HG03460 (cell line): ENCODE measurements around the gene SLC25A47.
"Not testable (repeated sequence)": the region's sequence is repeated elsewhere in the genome, so short reads cannot be mapped to it uniquely, and the experiment has no call there.

Source experiments
- ATAC-seq: cut with Tn5 transposase; IDR thresholded peaks from one replicate; pipeline ENCODE4 v1.9.1; 2021; ENCODE audit not compliant: unreplicated experiment

Gene SLC25A47

DNA sequence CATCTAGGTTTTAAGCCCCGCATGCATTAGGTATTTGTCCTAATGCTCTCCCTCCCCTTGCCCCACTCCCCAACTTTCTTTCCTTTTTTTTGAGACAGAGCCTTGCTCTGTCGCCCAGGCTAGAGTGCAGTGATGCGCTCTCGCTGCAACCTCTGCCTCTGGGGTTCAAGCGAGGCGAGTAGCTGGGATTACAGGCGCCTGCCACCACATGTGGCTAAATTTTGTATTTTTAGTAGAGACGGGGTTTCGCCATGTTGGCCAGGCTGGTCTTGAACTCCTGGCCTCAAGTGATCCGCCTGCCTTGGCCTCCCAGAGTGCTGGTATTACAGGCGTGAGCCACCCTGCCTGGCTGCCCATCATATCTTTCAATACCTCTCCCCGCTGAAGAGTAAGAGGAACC lies 19.7 kb downstream of the SLC25A47 start:
- ATAC-seq: not testable (repeated sequence)

DNA sequence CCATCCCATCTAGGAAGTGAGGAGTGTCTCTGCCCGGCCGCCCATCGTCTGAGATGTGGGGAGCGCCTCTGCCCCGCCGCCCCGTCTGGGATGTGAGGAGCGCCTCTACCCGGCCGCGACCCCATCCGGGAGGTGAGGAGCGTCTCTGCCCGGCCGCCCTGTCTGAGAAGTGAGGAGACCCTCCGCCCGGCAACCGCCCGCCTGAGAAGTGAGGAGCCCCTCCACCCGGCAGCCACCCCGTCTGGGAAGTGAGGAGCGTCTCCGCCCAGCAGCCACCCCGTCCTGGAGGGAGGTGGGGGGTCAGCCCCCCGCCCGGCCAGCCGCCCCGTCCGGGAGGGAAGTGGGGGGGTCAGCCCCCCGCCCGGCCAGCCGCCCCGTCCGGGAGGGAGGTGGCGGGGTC lies 21.5 kb downstream of the SLC25A47 start:
- not testable (repeated sequence) for ATAC-seq

DNA sequence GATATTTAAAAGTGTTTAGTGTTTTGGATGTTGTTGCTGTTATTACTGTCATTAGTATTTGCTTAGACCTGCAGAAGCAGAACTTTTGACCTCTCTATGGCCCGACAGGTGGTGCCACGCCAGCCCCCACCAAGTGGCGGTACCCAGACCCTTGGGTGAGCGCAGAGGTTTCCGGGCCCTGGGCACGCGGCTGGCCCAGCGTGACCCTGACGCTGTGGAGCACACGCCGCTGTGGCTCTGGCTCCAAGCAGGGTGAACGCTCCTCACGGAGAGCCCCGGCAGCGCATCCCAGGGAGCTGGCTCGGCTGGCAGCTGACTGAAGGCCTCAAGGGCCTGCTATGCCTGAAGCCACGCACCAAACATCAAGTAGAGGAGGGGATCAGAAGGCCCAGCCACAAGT lies 22.6 kb downstream of the SLC25A47 start:
- no peak for ATAC-seq

DNA sequence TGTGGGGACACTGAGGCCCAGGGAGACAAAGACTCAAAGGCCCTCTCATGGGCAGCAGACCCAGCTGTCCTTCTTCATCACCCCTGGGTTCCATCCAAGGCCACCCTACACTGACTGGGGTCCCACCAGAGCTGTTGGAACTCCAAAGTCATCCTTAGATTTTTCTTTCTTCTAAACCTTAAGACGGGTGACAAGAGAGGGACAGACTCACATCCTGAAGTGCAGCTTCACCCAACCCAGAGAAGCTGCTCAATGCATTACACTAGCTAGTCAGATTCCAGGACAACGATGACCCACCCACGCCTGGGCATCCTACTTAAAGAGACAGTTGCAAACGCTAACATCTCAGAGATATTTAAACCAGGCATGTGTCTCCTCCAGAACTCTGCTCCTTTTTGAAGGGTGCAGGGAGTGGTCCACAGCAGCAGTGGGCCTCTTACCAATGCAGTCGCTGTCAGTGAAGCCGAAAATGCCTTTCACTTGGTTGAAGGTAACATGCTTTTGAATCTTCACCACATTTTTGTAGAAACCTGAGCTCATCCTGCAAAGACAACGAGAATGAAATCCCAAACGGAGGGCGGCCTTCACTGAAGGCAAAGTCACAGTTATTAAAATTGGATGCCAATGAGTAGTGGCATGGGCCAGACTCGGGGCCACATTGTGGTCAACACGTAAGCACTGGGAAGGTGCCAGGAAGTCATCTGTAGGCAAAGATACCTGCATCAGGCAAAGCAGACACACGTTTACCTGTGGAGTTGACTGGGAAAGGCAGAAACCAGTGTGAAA lies 23.4 kb downstream of the SLC25A47 start:
- no peak for ATAC-seq

DNA sequence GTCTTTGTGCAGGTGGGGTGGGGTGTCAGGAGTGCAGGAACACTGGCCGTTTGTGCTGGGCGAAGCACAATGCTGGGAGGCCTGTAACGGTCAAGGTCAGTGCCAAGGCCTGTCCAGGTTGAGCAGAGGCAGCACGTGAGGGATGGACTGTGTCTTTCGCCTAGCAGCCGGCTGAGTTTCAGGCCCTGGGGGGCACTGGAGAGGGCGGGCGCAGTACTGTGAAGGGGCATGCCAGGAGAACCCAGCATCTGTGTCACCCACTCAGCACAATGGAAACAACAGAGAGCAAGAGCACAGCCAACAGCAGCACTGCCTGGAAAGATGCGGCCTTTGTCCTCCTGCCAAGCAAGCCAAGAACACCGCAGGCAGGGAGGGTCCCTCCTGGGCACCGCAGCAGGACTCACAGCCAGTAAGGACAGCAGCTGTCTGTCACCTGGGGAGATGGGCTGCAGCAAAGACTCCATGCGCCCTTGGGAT lies 25.2 kb downstream of the SLC25A47 start:
- ATAC-seq: no peak

DNA sequence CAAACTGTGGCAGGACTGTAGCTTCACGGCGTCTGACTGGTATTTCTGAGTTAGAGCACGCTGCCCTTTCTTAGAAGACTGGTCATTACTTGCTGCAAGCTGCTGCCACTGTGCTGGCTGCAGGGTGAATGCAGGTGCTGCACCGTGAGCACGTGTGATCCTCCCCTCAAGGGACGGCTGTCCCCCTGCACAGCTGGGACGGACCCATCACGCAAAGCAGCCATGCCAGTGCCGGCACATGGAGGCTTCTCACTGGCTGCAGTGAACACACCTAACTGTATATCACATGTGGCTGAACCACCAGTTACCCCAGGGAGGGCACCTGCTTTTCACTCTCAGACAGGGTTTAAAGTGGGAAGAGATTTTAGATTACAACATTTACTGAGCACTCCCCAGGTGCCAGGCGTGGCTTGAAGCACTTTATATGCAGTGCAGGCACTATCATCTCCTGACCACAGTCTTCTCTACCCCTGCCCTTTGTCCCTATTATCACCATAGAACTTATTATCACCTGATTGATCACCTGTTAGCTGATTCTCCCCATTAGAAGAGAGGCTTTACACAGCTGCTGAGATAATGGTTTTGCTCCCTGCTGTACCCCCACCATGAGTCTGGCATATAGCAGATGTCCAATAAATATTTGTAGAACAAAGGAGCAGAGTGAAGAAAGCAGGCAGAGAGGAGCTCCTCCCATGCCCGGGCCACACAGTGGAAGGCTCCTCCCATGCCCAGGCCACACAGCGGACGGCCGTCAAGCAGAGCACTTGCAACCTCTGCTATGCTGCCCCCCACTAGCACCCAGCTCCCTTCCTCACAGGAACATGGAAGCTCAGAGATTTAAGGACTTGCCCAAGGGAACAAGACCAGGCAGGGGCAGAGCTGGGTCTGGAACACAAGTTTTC lies 25.9 kb downstream of the SLC25A47 start:
- no peak for ATAC-seq

DNA sequence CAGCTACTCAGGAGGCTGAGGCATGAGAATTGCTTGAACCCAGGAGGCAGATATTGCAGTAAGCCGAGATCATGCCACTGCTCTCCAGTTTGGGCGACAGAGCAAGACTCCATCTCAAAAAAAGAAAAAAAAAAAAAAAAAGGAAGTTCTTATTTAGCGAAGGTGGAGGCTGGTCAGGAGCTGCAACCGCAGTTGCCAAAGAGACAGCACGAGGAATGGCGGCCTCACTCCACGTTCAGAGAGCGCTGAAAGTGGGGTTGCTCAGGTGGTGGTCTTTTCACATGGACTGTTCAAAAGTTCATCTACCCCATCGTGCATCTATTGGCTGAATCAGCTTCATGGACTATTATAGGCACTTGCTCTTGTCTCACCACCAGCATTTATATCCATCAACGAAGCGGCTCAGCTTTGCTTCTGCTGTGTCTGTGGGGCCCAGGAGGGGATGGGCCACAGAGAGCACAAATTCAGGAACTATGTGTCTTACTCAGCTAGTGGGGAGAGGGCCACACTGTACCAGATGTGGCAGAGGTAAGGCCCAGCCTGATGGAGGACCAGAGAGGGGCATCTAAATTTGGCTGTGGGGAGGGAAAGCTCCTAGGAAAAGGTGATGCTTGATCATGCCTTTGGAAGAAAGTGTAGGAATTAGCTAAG lies 27.3 kb downstream of the SLC25A47 start:
- ATAC-seq: no peak

DNA sequence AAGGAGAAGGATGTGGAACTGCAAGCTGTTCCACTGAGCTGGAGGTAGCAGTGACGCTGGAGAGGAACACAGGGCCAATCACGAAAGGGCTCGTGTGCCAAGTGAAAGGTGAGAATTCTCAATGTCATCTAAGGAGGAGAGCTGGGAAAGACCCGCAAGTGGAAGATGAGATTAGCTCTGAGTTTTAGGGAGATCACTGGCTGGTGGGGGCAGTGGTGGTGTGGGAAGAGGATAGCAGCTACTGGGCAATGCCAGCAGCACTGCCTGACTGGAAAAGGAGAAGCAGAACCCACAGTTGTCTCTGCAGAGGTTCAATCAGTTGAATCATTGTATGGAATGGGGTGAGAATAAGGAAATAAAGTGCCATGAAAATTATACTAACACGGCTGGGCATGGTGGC lies 27.8 kb downstream of the SLC25A47 start:
- no peak for ATAC-seq

DNA sequence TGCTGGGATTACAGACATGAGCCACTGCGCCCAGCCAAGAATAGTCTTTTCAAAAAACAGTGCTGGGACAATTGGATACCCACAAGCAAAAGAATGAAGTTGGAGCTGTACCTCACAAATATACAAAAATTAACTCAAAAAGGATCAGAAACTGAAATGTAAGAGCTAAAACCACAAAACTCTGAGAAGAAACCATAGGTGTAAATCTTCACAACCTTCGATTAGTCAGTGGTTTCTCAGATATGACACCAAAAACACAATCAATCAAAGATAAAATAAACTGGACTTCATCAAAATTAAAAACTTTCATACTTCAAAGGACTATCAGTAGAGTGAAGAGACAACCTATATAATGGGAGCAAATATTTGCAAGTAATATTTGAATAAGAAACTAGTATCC lies 35.3 kb downstream of the SLC25A47 start:
- no peak for ATAC-seq

DNA sequence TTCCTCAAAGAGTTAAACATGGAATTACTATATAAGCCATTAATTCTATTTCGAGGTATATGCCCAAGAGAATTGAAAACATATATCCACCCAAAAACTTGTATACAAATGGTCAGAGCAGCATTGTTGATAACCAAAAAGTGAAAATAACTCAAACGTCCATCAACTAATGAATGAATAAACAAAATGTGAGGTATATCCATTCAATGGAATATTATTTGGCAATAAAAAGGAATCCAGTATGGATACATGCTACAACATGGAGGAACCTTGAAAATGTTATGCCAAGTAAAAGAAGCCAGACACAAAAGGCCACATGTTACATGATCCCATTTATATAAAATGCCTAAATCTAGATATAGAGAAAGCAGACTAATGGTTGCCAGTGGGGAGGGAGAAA lies 36.0 kb downstream of the SLC25A47 start:
- ATAC-seq: no peak

DNA sequence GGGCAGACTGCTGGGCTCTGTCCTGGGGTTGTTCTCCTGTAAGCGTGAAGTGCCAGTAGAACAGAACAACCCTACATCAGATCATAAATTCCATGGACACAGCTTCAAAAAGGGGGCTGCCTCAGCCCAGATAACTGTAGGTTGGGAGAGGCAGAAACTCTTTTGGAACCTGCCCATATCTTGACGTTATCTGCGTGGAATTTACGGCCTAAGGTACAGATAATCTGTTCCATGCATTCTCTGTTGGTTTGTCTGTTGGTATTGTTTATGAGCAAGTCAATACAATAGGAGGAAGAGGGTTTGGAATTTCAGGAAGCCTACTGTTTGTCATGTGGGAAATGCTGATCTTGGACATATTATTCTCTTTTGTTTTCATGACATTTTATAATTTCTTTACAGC lies 36.7 kb downstream of the SLC25A47 start:
- ATAC-seq: no peak

DNA sequence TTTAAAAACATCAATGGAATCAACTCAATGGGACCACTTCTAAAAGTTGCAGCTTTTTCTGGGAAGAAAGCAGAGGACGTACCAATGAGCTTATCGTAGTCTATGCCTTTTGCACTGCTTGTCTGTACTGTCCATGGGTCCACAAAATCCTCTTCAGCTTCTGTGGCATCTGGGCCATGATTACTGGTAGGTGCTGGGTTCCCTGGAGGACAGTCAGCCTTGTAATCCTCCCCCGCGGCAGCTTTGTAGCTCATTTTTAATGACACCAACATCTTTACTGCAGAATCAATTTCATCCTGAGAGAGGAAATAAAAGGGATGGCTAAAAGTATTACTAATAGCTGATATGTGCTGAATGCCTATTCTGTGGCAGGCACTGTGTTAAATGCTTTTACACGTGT lies 38.5 kb downstream of the SLC25A47 start:
- no peak for ATAC-seq

DNA sequence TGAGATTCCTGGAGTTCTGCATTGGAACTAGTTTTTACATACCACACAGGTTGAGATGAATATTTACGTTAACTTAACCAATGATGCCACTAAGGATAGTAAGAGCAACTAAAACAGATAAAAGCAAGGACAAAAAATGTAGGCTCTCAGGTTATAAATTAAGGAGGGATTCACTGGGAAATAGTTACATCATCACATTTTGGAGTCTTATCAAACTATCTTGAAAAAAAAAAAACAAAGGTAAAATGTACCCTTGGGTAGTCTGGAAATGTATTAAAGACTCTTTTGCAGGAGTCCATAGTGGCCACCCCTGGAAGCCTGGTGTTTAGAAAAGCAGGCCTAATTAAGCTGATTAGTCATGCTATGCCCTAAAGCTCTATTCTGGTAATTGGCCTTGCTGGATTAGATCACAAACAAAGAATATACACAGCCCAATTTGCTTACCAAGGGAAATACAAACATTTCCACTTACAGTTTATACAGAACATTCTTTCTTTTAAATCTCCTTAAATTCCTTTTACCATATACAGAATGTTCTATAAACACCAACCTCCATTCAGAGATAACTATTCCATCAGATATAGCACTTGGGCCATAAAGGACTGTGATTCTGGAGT lies 39.3 kb downstream of the SLC25A47 start:
- no peak for ATAC-seq

DNA sequence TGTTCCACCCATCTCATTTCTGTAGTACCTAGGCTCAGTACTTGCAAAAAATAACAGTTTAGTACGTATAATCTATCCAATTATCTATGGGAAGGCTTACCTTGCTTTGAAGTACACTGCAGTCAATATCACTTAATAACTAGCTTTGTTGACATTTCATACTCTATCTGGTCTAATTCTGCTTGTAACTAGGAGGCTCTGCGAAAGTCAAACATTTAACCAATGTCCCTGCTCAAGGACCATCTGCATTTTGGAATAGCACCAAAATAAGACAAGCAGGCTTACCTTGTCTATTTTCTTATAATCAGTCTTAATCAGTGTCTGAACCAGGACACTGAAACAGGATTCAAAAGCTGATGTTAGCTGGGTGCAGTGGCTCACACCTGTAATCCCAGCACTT lies 39.9 kb downstream of the SLC25A47 start:
- ATAC-seq: no peak

DNA sequence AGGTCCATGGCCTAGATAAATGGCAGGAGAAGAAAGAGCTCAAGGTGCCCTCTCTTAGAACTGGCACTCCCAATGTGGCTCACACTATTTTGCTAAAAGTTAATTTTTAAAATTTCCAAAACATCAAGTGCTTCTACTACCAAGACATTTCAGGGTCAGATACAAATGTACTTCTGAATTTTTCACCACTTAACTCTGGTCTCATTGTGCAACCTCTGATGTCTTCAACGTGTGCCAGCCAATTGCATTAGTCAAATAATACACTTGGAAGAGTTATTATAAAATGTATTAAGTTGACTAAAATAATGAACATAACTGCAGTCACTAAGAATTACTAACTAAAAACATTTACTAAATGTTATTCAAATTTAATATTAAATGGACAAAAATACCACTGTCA lies 41.3 kb downstream of the SLC25A47 start:
- ATAC-seq: no peak

DNA sequence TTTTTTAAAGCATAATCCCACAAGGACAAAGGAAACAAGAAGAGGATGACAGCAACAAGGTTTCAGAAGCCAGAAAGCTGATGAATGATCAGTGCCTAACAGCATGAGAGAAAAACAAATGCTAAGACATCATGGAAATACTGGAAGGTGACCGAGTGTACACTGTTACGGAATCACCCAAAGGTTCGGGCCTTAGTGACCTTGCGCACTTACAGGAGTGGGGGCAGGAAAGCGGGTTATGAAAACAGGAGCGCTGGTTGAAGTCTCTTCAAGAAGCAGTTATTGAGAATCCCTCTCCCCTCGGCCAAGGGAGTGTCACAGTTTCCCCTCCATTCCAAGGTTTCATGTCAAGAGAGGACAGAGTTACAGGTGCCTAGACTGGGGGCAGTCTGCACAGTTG lies 42.6 kb downstream of the SLC25A47 start:
- ATAC-seq: no peak

DNA sequence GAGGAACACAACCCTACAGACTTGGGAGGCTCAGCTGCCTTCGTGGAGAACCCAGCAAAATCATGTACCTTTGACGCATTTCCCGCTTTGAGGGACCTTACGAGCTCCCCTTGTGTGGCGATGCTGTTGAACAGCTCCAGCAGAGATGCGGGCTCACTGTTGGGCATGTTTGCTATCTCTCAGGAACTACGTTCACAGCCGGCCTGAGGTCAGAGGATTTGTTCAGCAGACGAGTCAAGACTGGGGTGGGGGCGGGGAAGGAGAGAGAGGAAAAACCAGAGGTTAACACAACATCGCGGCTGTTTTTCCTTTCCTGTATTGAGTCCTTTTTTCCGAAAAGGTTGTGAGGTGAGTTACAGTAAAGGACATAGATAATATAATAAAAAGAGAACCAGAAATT lies 45.9 kb downstream of the SLC25A47 start:
- ATAC-seq: no peak

DNA sequence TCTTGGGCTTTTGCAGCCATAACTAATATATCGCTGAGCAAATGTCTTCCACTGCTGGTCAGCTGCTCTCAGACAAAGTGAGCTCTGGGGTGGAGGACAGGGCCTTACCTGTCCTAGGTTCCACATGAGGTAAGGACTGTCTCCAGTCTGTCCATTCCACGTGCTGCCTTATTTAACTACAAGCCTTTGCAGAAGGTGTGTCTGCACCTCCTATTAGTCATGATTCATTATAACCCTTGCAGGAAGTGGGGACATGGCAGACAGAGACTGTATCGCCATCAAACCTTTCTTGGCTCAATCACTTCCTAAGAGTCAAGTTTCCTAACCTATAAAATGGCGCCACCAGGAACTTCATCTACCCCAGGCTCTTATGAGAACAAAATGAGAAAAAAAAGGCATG lies 46.9 kb downstream of the SLC25A47 start:
- ATAC-seq: no peak

DNA sequence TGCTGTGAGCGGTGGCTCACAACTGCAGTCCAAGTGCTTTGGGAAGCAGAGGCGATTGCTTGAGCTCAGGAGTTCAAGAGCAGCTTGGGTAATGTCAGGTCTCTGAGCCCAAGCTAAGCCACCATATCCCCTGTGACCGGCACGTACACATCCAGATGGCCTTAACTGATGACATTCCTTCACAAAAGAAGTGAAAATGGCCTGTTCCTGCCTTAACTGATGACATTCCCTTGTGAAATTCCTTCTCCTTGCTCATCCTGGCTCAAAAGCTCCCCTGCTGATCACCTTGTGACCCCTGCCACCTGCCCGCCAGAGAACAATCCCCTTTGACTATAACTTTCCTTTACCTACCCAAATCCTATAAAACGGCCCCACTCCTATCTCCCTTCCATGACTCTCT lies 48.6 kb downstream of the SLC25A47 start:
- ATAC-seq: no peak

DNA sequence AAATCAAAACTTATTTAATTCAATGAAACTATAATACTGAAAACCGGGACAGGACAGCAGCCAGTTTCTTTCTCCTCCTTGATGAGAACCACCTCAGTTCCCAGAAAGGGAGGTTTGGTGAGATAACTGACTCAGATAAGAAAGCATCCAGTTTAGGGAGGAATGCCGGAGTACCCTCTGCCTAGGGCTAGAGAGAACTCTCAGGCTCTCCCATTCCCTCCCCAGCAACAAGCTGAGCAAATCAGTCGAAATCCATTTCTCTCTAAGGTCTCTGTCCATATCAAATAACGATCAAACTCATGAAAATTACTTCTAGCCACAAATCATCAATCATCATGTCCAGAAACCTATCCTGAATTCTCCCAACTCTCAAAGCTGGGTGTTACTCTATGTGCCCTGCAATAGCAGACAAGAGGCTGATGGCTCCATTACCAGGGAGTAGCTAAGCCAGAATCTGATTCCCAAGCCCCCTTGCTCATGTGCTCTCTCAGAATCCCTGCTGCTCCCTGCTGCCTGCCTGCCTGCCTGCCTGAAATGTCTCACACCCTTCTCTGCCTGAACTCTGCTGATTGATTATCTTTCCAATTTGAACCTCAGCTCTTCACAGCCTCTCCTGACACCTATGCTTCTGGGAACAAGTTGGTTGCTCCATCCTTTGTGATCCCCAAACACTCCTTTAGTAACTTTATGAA lies 49.4 kb downstream of the SLC25A47 start:
- no peak for ATAC-seq

DNA sequence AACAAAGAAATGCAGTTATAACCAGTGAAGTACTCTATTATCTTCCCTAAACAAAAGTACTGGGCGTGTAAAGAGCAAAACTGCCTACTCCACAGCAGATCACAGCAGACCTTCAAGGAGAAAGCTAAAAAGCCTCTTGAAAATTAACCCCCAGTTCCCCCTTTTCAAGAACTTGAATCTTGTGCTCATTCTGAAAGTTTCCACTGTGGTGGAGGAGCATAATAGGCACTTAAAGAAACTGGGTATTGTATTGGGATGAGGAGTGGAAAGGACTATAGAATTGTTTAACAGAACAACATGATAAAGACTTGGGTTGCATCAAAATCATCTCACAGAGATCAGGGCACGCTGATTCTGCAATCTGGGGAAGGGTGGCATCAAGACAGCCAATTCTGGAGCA lies 51.1 kb downstream of the SLC25A47 start:
- ATAC-seq: no peak
